Gastrocnemius medialis (tissue), 4 donors: ENCODE data around the gene STEAP1B.

Experiments
- POLR2A ChIP-seq, 2 donors: fragments of 450-650 bp; IDR thresholded peaks; one replicate each; pipeline ENCODE4 v1.6.1; 2017; ENCODE audit warnings: antibody characterized with exemption in 2 of 2, mild to moderate bottlenecking in 2 of 2, moderate library complexity in 2 of 2
- TF ChIP-seq, protein P1 (sequence below), 5 experiments: fragments of 450-650 bp in 3 of 5; fragments of 200-600 bp in 2 of 5; sonication (generic) in 2 of 5; IDR thresholded peaks in 4 of 5; conservative IDR thresholded peaks in 1 of 5; 1 replicate in 4 of 5; 2 replicates in 1 of 5; pipeline ENCODE4 v1.5.1; 2016 to 2019; ENCODE audit warnings: antibody characterized with exemption in 5 of 5, mild to moderate bottlenecking in 3 of 5, moderate library complexity in 3 of 5

- TF ChIP-seq, protein P1, sequence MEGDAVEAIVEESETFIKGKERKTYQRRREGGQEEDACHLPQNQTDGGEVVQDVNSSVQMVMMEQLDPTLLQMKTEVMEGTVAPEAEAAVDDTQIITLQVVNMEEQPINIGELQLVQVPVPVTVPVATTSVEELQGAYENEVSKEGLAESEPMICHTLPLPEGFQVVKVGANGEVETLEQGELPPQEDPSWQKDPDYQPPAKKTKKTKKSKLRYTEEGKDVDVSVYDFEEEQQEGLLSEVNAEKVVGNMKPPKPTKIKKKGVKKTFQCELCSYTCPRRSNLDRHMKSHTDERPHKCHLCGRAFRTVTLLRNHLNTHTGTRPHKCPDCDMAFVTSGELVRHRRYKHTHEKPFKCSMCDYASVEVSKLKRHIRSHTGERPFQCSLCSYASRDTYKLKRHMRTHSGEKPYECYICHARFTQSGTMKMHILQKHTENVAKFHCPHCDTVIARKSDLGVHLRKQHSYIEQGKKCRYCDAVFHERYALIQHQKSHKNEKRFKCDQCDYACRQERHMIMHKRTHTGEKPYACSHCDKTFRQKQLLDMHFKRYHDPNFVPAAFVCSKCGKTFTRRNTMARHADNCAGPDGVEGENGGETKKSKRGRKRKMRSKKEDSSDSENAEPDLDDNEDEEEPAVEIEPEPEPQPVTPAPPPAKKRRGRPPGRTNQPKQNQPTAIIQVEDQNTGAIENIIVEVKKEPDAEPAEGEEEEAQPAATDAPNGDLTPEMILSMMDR (IDR thresholded peaks at IDR 0.05 in 4 of 5, conservative IDR thresholded peaks at IDR 0.05 in 1 of 5) = no peak
- no peak for TF ChIP-seq POLR2A (IDR thresholded peaks at IDR 0.05)
These were observed 67.7 kb downstream of the STEAP1B start for GRCh38 chr7:22432203-22432718.
